Mesenchymal stem cell (in vitro differentiated cells and primary cell): ENCODE data around the gene RBFOX2.

Experiments
- DNase-seq: peaks from one replicate; pipeline ENCODE4 v3.0.0-alpha.2; 2013
- H2AFZ ChIP-seq: one replicate; pipeline ENCODE4 v1.6.1; 2013; ENCODE audit warnings: low read depth, mild to moderate bottlenecking, control low read depth, inconsistent platforms, low read length, moderate library complexity
- H2AK5ac ChIP-seq: 2 replicates; pipeline ENCODE4 v1.6.1; 2013; ENCODE audit warnings: low read length, moderate library complexity, mild to moderate bottlenecking, inconsistent platforms; ENCODE audit not compliant: severe bottlenecking
- H2BK120ac ChIP-seq: one replicate; pipeline ENCODE4 v1.6.1; 2013; ENCODE audit warnings: low read depth, mild to moderate bottlenecking, inconsistent platforms, low read length, moderate library complexity
- H2BK12ac ChIP-seq, 2 experiments: one replicate each; pipeline ENCODE4 v1.6.1; 2013; ENCODE audit warnings: inconsistent platforms in 2 of 2, low read length in 2 of 2, mild to moderate bottlenecking in 2 of 2, moderate library complexity in 2 of 2, control low read depth in 1 of 2
- H2BK15ac ChIP-seq: one replicate; pipeline ENCODE4 v1.6.1; 2013; ENCODE audit warnings: mild to moderate bottlenecking, low read depth, inconsistent platforms; ENCODE audit not compliant: poor library complexity, severe bottlenecking
- H2BK5ac ChIP-seq: 2 replicates; pipeline ENCODE4 v1.6.1; 2013; ENCODE audit warnings: low read depth, mild to moderate bottlenecking, low read length, control low read depth, inconsistent platforms; ENCODE audit not compliant: poor library complexity, severe bottlenecking
- H3K14ac ChIP-seq, 2 experiments: one replicate each; pipeline ENCODE4 v1.6.1; 2013; ENCODE audit warnings: inconsistent platforms in 2 of 2, low read length in 2 of 2, control low read depth in 1 of 2, mild to moderate bottlenecking in 1 of 2, moderate library complexity in 1 of 2
- H3K18ac ChIP-seq, 2 experiments: one replicate each; pipeline ENCODE4 v1.6.1; 2013; ENCODE audit warnings: inconsistent platforms in 2 of 2, low read length in 2 of 2, control low read depth in 1 of 2, low read depth in 1 of 2, mild to moderate bottlenecking in 1 of 2
- H3K23ac ChIP-seq, 2 experiments: one replicate each; pipeline ENCODE4 v1.6.1; 2013; ENCODE audit warnings: inconsistent platforms in 2 of 2, low read length in 2 of 2, mild to moderate bottlenecking in 2 of 2, moderate library complexity in 2 of 2, control low read depth in 1 of 2
- H3K27ac ChIP-seq: 2 replicates; pipeline ENCODE4 v1.5.1; 2013; ENCODE audit warnings: mild to moderate bottlenecking, moderate library complexity, low read length, control low read depth, inconsistent platforms; ENCODE audit not compliant: poor library complexity, severe bottlenecking
- H3K27me3 ChIP-seq, 2 experiments: 2 replicates each; pipeline versions ENCODE4 v1.6.1 to v1.7.0; 2013; ENCODE audit warnings: low read length in 2 of 2, mild to moderate bottlenecking in 2 of 2, moderate library complexity in 2 of 2, control low read depth in 1 of 2, inconsistent platforms in 1 of 2; ENCODE audit not compliant: control insufficient read depth in 1 of 2, insufficient read depth in 1 of 2
- H3K36me3 ChIP-seq, 2 experiments: 2 replicates each; pipeline versions ENCODE4 v1.6.1 to v1.7.0; 2013; ENCODE audit warnings: low read length in 2 of 2, control low read depth in 1 of 2, inconsistent platforms in 1 of 2, low read depth in 1 of 2, mild to moderate bottlenecking in 1 of 2; ENCODE audit not compliant: insufficient read depth in 2 of 2, control insufficient read depth in 1 of 2
- H3K4ac ChIP-seq, 2 experiments: one replicate each; pipeline ENCODE4 v1.6.1; 2013; ENCODE audit warnings: inconsistent platforms in 2 of 2, low read length in 2 of 2, mild to moderate bottlenecking in 2 of 2, moderate library complexity in 2 of 2, control low read depth in 1 of 2, low read depth in 1 of 2
- H3K4me1 ChIP-seq: 2 replicates; pipeline ENCODE4 v1.6.1; 2013; ENCODE audit warnings: low read depth, low read length, control low read depth; ENCODE audit not compliant: control insufficient read depth, insufficient read depth
- H3K4me2 ChIP-seq: 2 replicates; pipeline ENCODE4 v1.6.1; 2013; ENCODE audit warnings: low read length, mild to moderate bottlenecking, inconsistent platforms; ENCODE audit not compliant: poor library complexity, severe bottlenecking
- H3K4me3 ChIP-seq, 2 experiments: 2 replicates each; pipeline versions ENCODE4 v1.5.1 to v1.7.0; 2013; ENCODE audit warnings: low read length in 2 of 2, mild to moderate bottlenecking in 2 of 2, control low read depth in 1 of 2, low read depth in 1 of 2; ENCODE audit not compliant: insufficient read depth in 1 of 2
- H3K79me1 ChIP-seq: replicated peaks from 2 replicates; pipeline ENCODE4 v1.6.1; 2013; ENCODE audit warnings: mild to moderate bottlenecking, control low read depth, low read length, inconsistent platforms; ENCODE audit not compliant: poor library complexity, severe bottlenecking
- H3K9ac ChIP-seq: 2 replicates; pipeline ENCODE4 v1.7.0; 2013; ENCODE audit warnings: mild to moderate bottlenecking, low read length, moderate library complexity
- H3K9me3 ChIP-seq: 2 replicates; pipeline ENCODE4 v1.7.0; 2013; ENCODE audit warnings: mild to moderate bottlenecking, low read length; ENCODE audit not compliant: control insufficient read depth
- H4K8ac ChIP-seq: one replicate; pipeline ENCODE4 v1.6.1; 2013; ENCODE audit warnings: inconsistent platforms, mild to moderate bottlenecking, low read length, moderate library complexity
- H4K91ac ChIP-seq: one replicate; pipeline ENCODE4 v1.6.1; 2013; ENCODE audit warnings: mild to moderate bottlenecking, low read length, inconsistent platforms
- WGBS: methylation state at CpG from one replicate; pipeline ENCODE4 v1.1.7; 2013; ENCODE audit warnings: mixed read lengths; 5-methylcytosine and 5-hydroxymethylcytosine counted together

Gene RBFOX2

GRCh38 chr22:35844886-35845285, 183.7 kb downstream of the RBFOX2 start:
- H2BK120ac ChIP-seq, result no peak overlapping the region
- peaks cover 16% of the 10 kb centered on the region for H3K79me1 ChIP-seq
- no peak overlapping the region for H2BK5ac ChIP-seq
- H2AK5ac ChIP-seq, result no peak overlapping the region
- H4K91ac ChIP-seq, result no peak overlapping the region
- H3K9ac ChIP-seq, result no peak overlapping the region
- 96% methylated on average over 2 of the region's 2 CpGs for WGBS
- no peak overlapping the region for H3K27ac ChIP-seq
- H3K4me1 ChIP-seq, result peaks cover 4% of the 10 kb centered on the region
- H2AFZ ChIP-seq, result no peak overlapping the region
- H3K36me3 ChIP-seq, result no peaks in the 10 kb centered on the region
- DNase-seq, result no peak
- no peak overlapping the region for H3K4me3 ChIP-seq
- H3K9me3 ChIP-seq, result no peaks in the 10 kb centered on the region
- H2BK12ac ChIP-seq, result no peak overlapping the region
- no peak overlapping the region for H3K18ac ChIP-seq
- H3K14ac ChIP-seq, result no peak overlapping the region
- H4K8ac ChIP-seq, result no peak overlapping the region
- H3K23ac ChIP-seq, result no peak overlapping the region
- H3K4ac ChIP-seq, result no peak overlapping the region
- H2BK15ac ChIP-seq, result no peak overlapping the region
- no peak overlapping the region for H3K4me2 ChIP-seq
- H3K27me3 ChIP-seq, result no peaks in the 10 kb centered on the region

GRCh38 chr22:35842954-35843353, 185.7 kb downstream of the RBFOX2 start:
- H3K23ac ChIP-seq, result no peak overlapping the region
- peak; percentile 74 for DNase-seq
- H3K4me2 ChIP-seq, result no peak overlapping the region
- H2BK12ac ChIP-seq, result no peak overlapping the region
- no peak overlapping the region for H2BK15ac ChIP-seq
- no peak overlapping the region for H3K14ac ChIP-seq
- no peak overlapping the region for H3K9ac ChIP-seq
- no peaks in the 10 kb centered on the region for H3K27me3 ChIP-seq
- no peak overlapping the region for H4K91ac ChIP-seq
- no peaks in the 10 kb centered on the region for H3K9me3 ChIP-seq
- H2BK5ac ChIP-seq, result no peak overlapping the region
- no peak overlapping the region for H3K18ac ChIP-seq
- no peak overlapping the region for H4K8ac ChIP-seq
- peak overlapping the region in 1 of 2 experiments; percentile 54 for H3K4ac ChIP-seq
- peak overlapping the region; percentile 53 for H2AK5ac ChIP-seq
- no peak overlapping the region for H2BK120ac ChIP-seq
- peaks cover 11% of the 10 kb centered on the region for H3K79me1 ChIP-seq
- peaks cover 4% of the 10 kb centered on the region for H3K4me1 ChIP-seq
- 4% methylated on average over 2 of the region's 2 CpGs for WGBS
- no peaks in the 10 kb centered on the region for H3K36me3 ChIP-seq
- H3K4me3 ChIP-seq, result no peak overlapping the region
- H2AFZ ChIP-seq, result no peak overlapping the region
- H3K27ac ChIP-seq, result no peak overlapping the region

GRCh38 chr22:35842519-35842913, 186.1 kb downstream of the RBFOX2 start:
- Histone ChIP-seq H3K4ac (no peak overlapping the region), H4K8ac (no peak overlapping the region), H2BK12ac (no peak overlapping the region), H3K4me1 (peaks cover 4% of the 10 kb centered on the region), H2BK5ac (no peak overlapping the region), H3K9ac (no peak overlapping the region), H3K18ac (no peak overlapping the region), H2BK15ac (no peak overlapping the region), H3K9me3 (no peaks in the 10 kb centered on the region), H3K4me3 (no peak overlapping the region), H3K4me2 (no peak overlapping the region), H3K23ac (no peak overlapping the region), H3K79me1 (peaks cover 11% of the 10 kb centered on the region), H3K27ac (no peak overlapping the region), H4K91ac (no peak overlapping the region), H2AK5ac (no peak overlapping the region), H3K14ac (no peak overlapping the region), H2BK120ac (no peak overlapping the region), H3K27me3 (no peaks in the 10 kb centered on the region), H3K36me3 (no peaks in the 10 kb centered on the region), H2AFZ (no peak overlapping the region)
- 100% methylated on average over 1 of the region's 1 CpG for WGBS
- DNase-seq, result no peak

GRCh38 chr22:35841907-35842518, 186.6 kb downstream of the RBFOX2 start:
- peaks cover 11% of the 10 kb centered on the region for H3K79me1 ChIP-seq
- H4K91ac ChIP-seq, result no peak overlapping the region
- H3K14ac ChIP-seq, result no peak overlapping the region
- H2AFZ ChIP-seq, result no peak overlapping the region
- no peaks in the 10 kb centered on the region for H3K27me3 ChIP-seq
- no peak overlapping the region for H2BK12ac ChIP-seq
- H2BK120ac ChIP-seq, result no peak overlapping the region
- H3K9me3 ChIP-seq, result no peaks in the 10 kb centered on the region
- DNase-seq, result no peak
- no peak overlapping the region for H2BK5ac ChIP-seq
- no peak overlapping the region for H2AK5ac ChIP-seq
- no peak overlapping the region for H3K4ac ChIP-seq
- H3K9ac ChIP-seq, result no peak overlapping the region
- H3K23ac ChIP-seq, result no peak overlapping the region
- no peaks in the 10 kb centered on the region for H3K36me3 ChIP-seq
- H3K27ac ChIP-seq, result no peak overlapping the region
- WGBS, result 100% methylated on average over 1 of the region's 3 CpGs
- peaks cover 6% of the 10 kb centered on the region for H3K4me1 ChIP-seq
- no peak overlapping the region for H3K4me3 ChIP-seq
- no peak overlapping the region for H3K18ac ChIP-seq
- no peak overlapping the region for H4K8ac ChIP-seq
- H3K4me2 ChIP-seq, result no peak overlapping the region
- H2BK15ac ChIP-seq, result no peak overlapping the region
